ENCODE measurements around the gene SERINC2. TPM values are rescaled to one million over a fixed set of nuclear protein-coding genes. Genes with fewer than 3 reads are reported as not detected.

The SERINC2 gene
- total and polyA plus RNA-seq, 2 of the 8 experiments (the other 6 are each of a cell fraction or from before 2014, with no cell fraction given) = 31.4 to 60.0 TPM

GRCh38 chr1:31470794-31471315, 57.8 kb downstream of the SERINC2 start (continued):
- no peak for TF ChIP-seq CHD7 (IDR thresholded peaks at IDR 0.05; ENCODE audit: insufficient replicate concordance, low read length)
- TF ChIP-seq SP4 (IDR thresholded peaks at IDR 0.05; ENCODE audit: low read length) = no peak
- TF ChIP-seq TEAD4 (IDR thresholded peaks at IDR 0.05; ENCODE audit: low read depth, low read length) = no peak
- TF ChIP-seq RBBP5 (IDR thresholded peaks at IDR 0.05; ENCODE audit: borderline replicate concordance, low read depth, low read length) = no peak
- TF ChIP-seq FOSL1 (IDR thresholded peaks at IDR 0.05; ENCODE audit: insufficient read depth, low read depth, low read length) = no peak
- TF ChIP-seq ZNF274 (IDR thresholded peaks at IDR 0.05; ENCODE audit: borderline replicate concordance, extremely low read depth, low read length) = no peak
- TF ChIP-seq CHD2 (IDR thresholded peaks at IDR 0.05; ENCODE audit: low read length) = no peak
- TF ChIP-seq TAF1 (IDR thresholded peaks at IDR 0.05; ENCODE audit: low read depth, low read length) = no peak
- no peak for TF ChIP-seq MAX (IDR thresholded peaks at IDR 0.05)
- TF ChIP-seq TBP (IDR thresholded peaks at IDR 0.05; ENCODE audit: low read depth, low read length) = no peak
- TF ChIP-seq RXRA (IDR thresholded peaks at IDR 0.05; ENCODE audit: insufficient read depth, low read depth, low read length) = no peak
- no peak for TF ChIP-seq NANOG (IDR thresholded peaks at IDR 0.05; ENCODE audit: insufficient read depth, low read depth, low read length, poor library complexity, severe bottlenecking)
